NT2/D1 (cell line): Measurements from ENCODE around the gene EIF4H.

ENCODE experiments used
- DNase-seq: peaks from one replicate; pipeline ENCODE4 v3.0.0-alpha.2; 2011; ENCODE audit warnings: low read depth, low spot score
- H3K27me3 ChIP-seq: 2 replicates; pipeline ENCODE4 v1.6.0; 2011; ENCODE audit warnings: mild to moderate bottlenecking; ENCODE audit not compliant: insufficient read length, insufficient read depth
- H3K36me3 ChIP-seq: 2 replicates; pipeline ENCODE4 v1.6.1; 2011; ENCODE audit warnings: mild to moderate bottlenecking, low read length, mixed read lengths; ENCODE audit not compliant: insufficient read depth, insufficient read length
- H3K4me1 ChIP-seq: 2 replicates; pipeline ENCODE4 v1.5.1; 2011; ENCODE audit not compliant: insufficient read depth, insufficient read length
- H3K4me3 ChIP-seq: 2 replicates; pipeline ENCODE4 v1.5.1; 2011; ENCODE audit warnings: low read depth; ENCODE audit not compliant: insufficient read length
- H3K9ac ChIP-seq: 2 replicates; pipeline ENCODE4 v1.6.0; 2011; ENCODE audit warnings: low read depth; ENCODE audit not compliant: insufficient read length
- H3K9me3 ChIP-seq: 2 replicates; pipeline ENCODE4 v1.5.1; 2011; ENCODE audit warnings: mild to moderate bottlenecking, low read length; ENCODE audit not compliant: insufficient read depth
- SUZ12 ChIP-seq: IDR thresholded peaks from 2 replicates; pipeline ENCODE4 v1.6.1; 2011; ENCODE audit not compliant: insufficient read length, insufficient read depth; ENCODE audit errors: extremely low read depth
- YY1 ChIP-seq: IDR thresholded peaks from 2 replicates; pipeline ENCODE4 v1.6.1; 2011; ENCODE audit not compliant: insufficient read length, insufficient read depth
- ZNF274 ChIP-seq: IDR thresholded peaks from 2 replicates; pipeline ENCODE4 v1.6.1; 2011; ENCODE audit warnings: mild to moderate bottlenecking, low read depth, low read length

EIF4H gene

GRCh38 chr7:74182453-74183090, 8.4 kb downstream of the EIF4H start:
- no peak for DNase-seq
- Histone ChIP-seq H3K27me3 (no peaks in the 10 kb centered on the region), H3K36me3 (peaks cover 65% of the 10 kb centered on the region), H3K4me3 (no peak overlapping the region), H3K9me3 (no peaks in the 10 kb centered on the region), H3K9ac (no peak overlapping the region), H3K4me1 (peaks cover 5% of the 10 kb centered on the region)
- TF ChIP-seq YY1 (no peak), SUZ12 (no peak), ZNF274 (no peak)

GRCh38 chr7:74183142-74183541, 9.0 kb downstream of the EIF4H start:
- DNase-seq, result no peak
- no peak overlapping the region for H3K9ac ChIP-seq
- no peaks in the 10 kb centered on the region for H3K27me3 ChIP-seq
- H3K9me3 ChIP-seq, result no peaks in the 10 kb centered on the region
- H3K36me3 ChIP-seq, result peaks cover 65% of the 10 kb centered on the region
- H3K4me3 ChIP-seq, result no peak overlapping the region
- TF ChIP-seq YY1 (no peak), ZNF274 (no peak), SUZ12 (no peak)
- H3K4me1 ChIP-seq, result peaks cover 5% of the 10 kb centered on the region

GRCh38 chr7:74183653-74184450, 9.7 kb downstream of the EIF4H start:
- no peak for DNase-seq
- Histone ChIP-seq H3K27me3 (no peaks in the 10 kb centered on the region), H3K4me1 (peaks cover 5% of the 10 kb centered on the region), H3K9me3 (no peaks in the 10 kb centered on the region), H3K9ac (no peak overlapping the region), H3K4me3 (no peak overlapping the region), H3K36me3 (peaks cover 67% of the 10 kb centered on the region)
- TF ChIP-seq SUZ12 (no peak), ZNF274 (no peak)

- Histone ChIP-seq H3K4me3 (no peak overlapping the region), H3K9me3 (no peaks in the 10 kb centered on the region), H3K36me3 (peaks cover 67% of the 10 kb centered on the region), H3K9ac (no peak overlapping the region), H3K27me3 (no peaks in the 10 kb centered on the region), H3K4me1 (peaks cover 5% of the 10 kb centered on the region)
- no peak for DNase-seq
- TF ChIP-seq SUZ12 (no peak), YY1 (no peak)
Observed at GRCh38 chr7:74185016-74185415, 10.9 kb downstream of the EIF4H start.

GRCh38 chr7:74185636-74186035, 11.5 kb downstream of the EIF4H start:
- DNase-seq, result no peak
- Histone ChIP-seq H3K36me3 (peaks cover 67% of the 10 kb centered on the region), H3K4me1 (peaks cover 5% of the 10 kb centered on the region)

GRCh38 chr7:74187915-74188675, 13.9 kb downstream of the EIF4H start:
- Histone ChIP-seq H3K9me3 (no peaks in the 10 kb centered on the region), H3K4me1 (peaks cover 3% of the 10 kb centered on the region), H3K27me3 (no peaks in the 10 kb centered on the region), H3K36me3 (peaks cover 75% of the 10 kb centered on the region), H3K4me3 (no peak overlapping the region), H3K9ac (no peak overlapping the region)
- DNase-seq, result no peak
- no peak for TF ChIP-seq ZNF274

More at GRCh38 chr7:74185636-74186035, 11.5 kb downstream of the EIF4H start:
- Histone ChIP-seq H3K4me3 (no peak overlapping the region), H3K9me3 (no peaks in the 10 kb centered on the region), H3K27me3 (no peaks in the 10 kb centered on the region), H3K9ac (no peak overlapping the region)
- no peak for TF ChIP-seq ZNF274
- no peak for TF ChIP-seq YY1
- no peak for TF ChIP-seq SUZ12

- Histone ChIP-seq H3K9me3 (no peaks in the 10 kb centered on the region), H3K27me3 (no peaks in the 10 kb centered on the region), H3K36me3 (peaks cover 84% of the 10 kb centered on the region), H3K9ac (no peak overlapping the region), H3K4me3 (no peak overlapping the region), H3K4me1 (no peaks in the 10 kb centered on the region)
- DNase-seq, result no peak
- TF ChIP-seq YY1, result no peak
- no peak for TF ChIP-seq ZNF274
- no peak for TF ChIP-seq SUZ12
Observed at GRCh38 chr7:74190259-74190658, 16.1 kb downstream of the EIF4H start.
